ENCODE measurements around the gene CERKL. TPM values are rescaled to one million over a fixed set of nuclear protein-coding genes. Genes with fewer than 3 reads are reported as not detected.
A peak's percentile ranks its signal among the peaks of the same experiment; 100 is the strongest.
"Not testable (repeated sequence)": the region's sequence is repeated elsewhere in the genome, so short reads cannot be mapped to it uniquely, and the experiment has no call there.

The CERKL gene, protein sequence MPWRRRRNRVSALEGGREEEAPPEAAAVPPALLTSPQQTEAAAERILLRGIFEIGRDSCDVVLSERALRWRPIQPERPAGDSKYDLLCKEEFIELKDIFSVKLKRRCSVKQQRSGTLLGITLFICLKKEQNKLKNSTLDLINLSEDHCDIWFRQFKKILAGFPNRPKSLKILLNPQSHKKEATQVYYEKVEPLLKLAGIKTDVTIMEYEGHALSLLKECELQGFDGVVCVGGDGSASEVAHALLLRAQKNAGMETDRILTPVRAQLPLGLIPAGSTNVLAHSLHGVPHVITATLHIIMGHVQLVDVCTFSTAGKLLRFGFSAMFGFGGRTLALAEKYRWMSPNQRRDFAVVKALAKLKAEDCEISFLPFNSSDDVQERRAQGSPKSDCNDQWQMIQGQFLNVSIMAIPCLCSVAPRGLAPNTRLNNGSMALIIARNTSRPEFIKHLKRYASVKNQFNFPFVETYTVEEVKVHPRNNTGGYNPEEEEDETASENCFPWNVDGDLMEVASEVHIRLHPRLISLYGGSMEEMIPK
- total RNA-seq (2012; rRNA removed) = not detected in 2 replicates

DNA sequence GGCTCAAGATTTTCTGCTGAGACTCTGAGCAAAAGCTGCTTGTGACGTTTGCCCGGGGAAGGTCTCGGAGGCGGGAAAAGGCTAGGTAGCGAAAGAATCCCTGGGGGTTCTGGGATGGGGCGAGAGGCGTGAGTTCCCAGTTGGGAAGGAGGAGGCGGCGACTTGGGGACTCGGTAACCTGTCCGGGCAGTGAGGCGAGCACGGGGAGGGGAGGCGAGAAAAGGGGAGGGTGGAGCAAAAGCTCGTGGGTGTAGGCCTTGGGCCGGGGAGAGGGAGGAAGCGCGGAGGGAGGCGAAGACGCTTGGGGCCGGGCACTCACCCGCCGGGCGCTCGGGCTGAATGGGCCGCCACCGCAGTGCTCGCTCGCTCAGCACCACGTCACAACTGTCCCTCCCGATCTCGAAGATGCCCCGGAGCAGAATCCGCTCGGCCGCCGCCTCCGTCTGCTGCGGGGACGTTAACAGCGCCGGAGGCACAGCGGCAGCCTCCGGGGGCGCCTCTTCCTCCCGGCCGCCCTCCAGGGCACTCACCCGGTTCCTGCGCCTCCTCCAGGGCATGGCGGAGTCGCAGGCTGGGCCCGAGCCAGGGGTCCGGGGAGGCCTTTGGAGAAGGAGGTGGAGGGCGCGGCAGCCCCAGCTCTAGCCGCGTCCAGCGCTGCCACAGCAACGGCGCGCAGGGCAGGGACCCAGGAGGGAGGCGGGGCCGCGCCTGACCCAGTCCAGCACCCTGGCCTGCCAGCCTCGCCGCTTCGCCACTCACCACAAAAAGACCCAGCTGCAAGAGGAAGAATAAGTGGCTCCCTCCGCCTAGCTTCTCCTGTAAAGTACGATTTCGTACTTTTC lies at the start of gene CERKL:
Gene CERKL, minus strand, starts transcription at position 656 of the 842 bp plus-strand sequence. Its CDS starts 99 bp downstream, at position 557.
- peaks cover 23% of the 10 kb centered on the region for H3K27me3 ChIP-seq (ENCODE audit: control insufficient read depth, insufficient read depth, low read length)
- no peaks in the 10 kb centered on the region for H3K36me3 ChIP-seq (ENCODE audit: insufficient read depth, low read length)
- H3K4me3 ChIP-seq (ENCODE audit: low read length) = peak within 1 kb of the TSS; percentile 77
- peaks cover 7% of the 10 kb centered on the region for H3K4me1 ChIP-seq (ENCODE audit: control insufficient read depth, insufficient read depth, low read length)
- H3K9ac ChIP-seq (ENCODE audit: low read depth, low read length) = peak within 1 kb of the TSS; percentile 53
- no peaks in the 10 kb centered on the region for H3K9me3 ChIP-seq (replicated peaks; ENCODE audit: low read length)
- peak within 1 kb of the TSS; percentile 95 for H3K4me2 ChIP-seq (ENCODE audit: low read length)

DNA sequence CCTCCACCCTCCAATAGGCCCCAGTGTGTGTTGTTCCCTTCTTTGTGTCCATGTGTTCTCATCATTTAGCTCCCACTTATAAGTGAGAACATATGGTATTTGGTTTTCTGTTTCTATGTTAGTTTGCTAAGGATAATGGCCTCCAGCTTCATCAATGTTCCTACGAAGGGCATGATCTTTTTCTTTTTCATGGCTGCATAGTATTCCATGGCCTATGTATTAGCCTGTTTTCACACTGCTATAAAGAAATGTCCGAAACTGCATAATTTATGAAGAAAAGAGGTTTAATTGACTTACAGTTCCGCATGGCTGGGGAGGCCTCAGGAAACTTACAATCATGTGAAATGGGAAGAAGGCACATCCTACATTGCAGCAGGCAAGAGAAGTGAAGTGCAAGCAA lies 45.6 kb upstream of the CERKL start:
- H3K4me3 ChIP-seq (ENCODE audit: low read length); H3K4me1 ChIP-seq (ENCODE audit: control insufficient read depth, insufficient read depth, low read length); H3K9me3 ChIP-seq (replicated peaks; ENCODE audit: low read length); H3K4me2 ChIP-seq (ENCODE audit: low read length); H3K9ac ChIP-seq (ENCODE audit: low read depth, low read length); H3K36me3 ChIP-seq (ENCODE audit: insufficient read depth, low read length): not testable (repeated sequence)
- peaks cover 12% of the 10 kb centered on the region for H3K27me3 ChIP-seq (ENCODE audit: control insufficient read depth, insufficient read depth, low read length)

DNA sequence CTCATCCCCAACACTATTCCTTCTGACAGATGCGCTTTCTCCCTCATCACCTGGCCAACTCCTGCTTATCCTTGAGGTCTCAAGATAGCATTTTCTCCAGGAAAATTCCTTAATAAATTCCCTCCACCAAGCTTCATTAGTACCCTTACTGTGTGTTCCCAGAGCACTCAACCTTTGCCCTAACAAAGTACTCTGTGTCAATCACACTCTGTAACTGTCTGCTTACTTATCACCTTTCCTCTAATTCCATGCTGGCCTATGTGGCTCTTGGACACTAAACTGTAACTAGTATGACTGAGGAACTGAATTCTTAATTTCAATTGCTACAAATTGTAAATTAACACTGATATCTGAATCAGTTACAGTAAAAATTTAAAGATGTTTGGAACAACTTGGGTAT lies 41.3 kb upstream of the CERKL start:
- no peaks in the 10 kb centered on the region for H3K36me3 ChIP-seq (ENCODE audit: insufficient read depth, low read length)
- H3K9me3 ChIP-seq (replicated peaks; ENCODE audit: low read length) = no peaks in the 10 kb centered on the region
- peaks cover 24% of the 10 kb centered on the region for H3K27me3 ChIP-seq (ENCODE audit: control insufficient read depth, insufficient read depth, low read length)

DNA sequence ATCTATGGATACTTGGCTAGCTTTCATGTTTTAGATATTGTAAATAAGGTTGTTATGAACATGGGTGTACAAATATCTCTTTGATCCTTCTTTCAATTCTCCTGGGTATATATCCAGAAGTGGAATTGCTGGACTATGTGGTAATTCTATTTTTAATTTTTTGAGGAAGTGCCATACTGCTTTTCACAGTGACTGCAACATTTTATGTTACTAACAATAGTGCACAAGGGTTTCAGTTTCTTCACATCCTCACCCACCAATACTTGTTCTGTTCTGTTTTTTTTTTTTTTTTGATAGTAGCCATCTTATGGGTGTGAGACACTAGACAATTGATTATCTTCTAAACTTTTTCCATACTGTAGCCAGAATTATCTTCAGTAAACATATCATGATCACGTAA lies 40.7 kb upstream of the CERKL start:
- Histone ChIP-seq H3K4me2 (ENCODE audit: low read length) (no peak overlapping the region), H3K9ac (ENCODE audit: low read depth, low read length) (no peak overlapping the region), H3K4me1 (ENCODE audit: control insufficient read depth, insufficient read depth, low read length) (no peaks in the 10 kb centered on the region), H3K4me3 (ENCODE audit: low read length) (no peak overlapping the region), H3K9me3 (replicated peaks; ENCODE audit: low read length) (no peaks in the 10 kb centered on the region), H3K27me3 (ENCODE audit: control insufficient read depth, insufficient read depth, low read length) (peaks cover 24% of the 10 kb centered on the region), H3K36me3 (ENCODE audit: insufficient read depth, low read length) (no peaks in the 10 kb centered on the region)

More for the DNA sequence above, 41.3 kb upstream of the CERKL start:
- no peaks in the 10 kb centered on the region for H3K4me1 ChIP-seq (ENCODE audit: control insufficient read depth, insufficient read depth, low read length)
- no peak overlapping the region for H3K4me3 ChIP-seq (ENCODE audit: low read length)
- H3K4me2 ChIP-seq (ENCODE audit: low read length) = no peak overlapping the region
- H3K9ac ChIP-seq (ENCODE audit: low read depth, low read length) = no peak overlapping the region

DNA sequence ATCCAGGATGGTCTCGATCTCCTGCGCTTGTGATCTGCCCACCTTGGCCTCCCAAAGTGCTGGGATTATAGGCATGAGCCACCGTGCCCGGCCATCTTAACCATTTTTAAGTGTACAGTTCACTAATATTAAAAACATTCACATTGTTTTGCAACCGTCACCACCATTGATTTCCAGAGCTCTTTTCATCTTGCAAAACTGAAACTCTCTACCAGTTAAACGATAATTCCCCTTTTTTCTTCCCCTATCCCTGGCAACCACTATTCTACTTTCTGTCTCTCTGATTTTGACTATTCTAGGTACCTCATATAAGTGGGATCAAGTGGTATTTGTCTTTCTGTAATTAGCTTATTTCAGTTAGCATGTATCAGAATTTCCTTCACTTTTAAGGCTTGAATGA lies 40.2 kb upstream of the CERKL start:
- Histone ChIP-seq H3K4me2 (ENCODE audit: low read length) (no peak overlapping the region), H3K4me1 (ENCODE audit: control insufficient read depth, insufficient read depth, low read length) (no peaks in the 10 kb centered on the region), H3K36me3 (ENCODE audit: insufficient read depth, low read length) (no peaks in the 10 kb centered on the region)

DNA sequence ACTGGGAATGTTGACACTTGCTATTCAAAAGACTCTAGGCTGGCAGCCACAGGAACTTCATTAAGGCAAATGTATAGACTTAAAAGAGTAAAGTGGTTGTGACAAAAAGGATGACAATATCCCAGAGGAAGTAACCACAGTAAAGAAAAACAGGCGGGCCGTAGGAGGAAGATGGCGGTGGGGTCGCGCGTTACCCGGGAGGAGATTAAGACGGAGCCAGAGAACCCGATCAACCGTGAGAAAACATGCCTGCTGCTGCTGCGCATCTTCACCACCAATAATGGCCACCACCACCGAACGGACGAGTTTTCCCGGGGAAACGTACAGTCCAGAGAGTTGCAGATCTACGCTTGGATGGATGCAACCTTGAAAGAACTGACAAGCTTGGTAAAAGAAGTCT lies 37.4 kb upstream of the CERKL start:
- Histone ChIP-seq H3K4me1 (ENCODE audit: control insufficient read depth, insufficient read depth, low read length) (no peaks in the 10 kb centered on the region), H3K36me3 (ENCODE audit: insufficient read depth, low read length) (no peaks in the 10 kb centered on the region), H3K4me3 (ENCODE audit: low read length) (no peak overlapping the region), H3K9ac (ENCODE audit: low read depth, low read length) (no peak overlapping the region), H3K4me2 (ENCODE audit: low read length) (no peak overlapping the region), H3K9me3 (replicated peaks; ENCODE audit: low read length) (no peaks in the 10 kb centered on the region), H3K27me3 (ENCODE audit: control insufficient read depth, insufficient read depth, low read length) (peaks cover 37% of the 10 kb centered on the region)

More for the DNA sequence above, 40.2 kb upstream of the CERKL start:
- Histone ChIP-seq H3K4me3 (ENCODE audit: low read length) (no peak overlapping the region), H3K9ac (ENCODE audit: low read depth, low read length) (no peak overlapping the region), H3K9me3 (replicated peaks; ENCODE audit: low read length) (no peaks in the 10 kb centered on the region), H3K27me3 (ENCODE audit: control insufficient read depth, insufficient read depth, low read length) (peaks cover 24% of the 10 kb centered on the region)

DNA sequence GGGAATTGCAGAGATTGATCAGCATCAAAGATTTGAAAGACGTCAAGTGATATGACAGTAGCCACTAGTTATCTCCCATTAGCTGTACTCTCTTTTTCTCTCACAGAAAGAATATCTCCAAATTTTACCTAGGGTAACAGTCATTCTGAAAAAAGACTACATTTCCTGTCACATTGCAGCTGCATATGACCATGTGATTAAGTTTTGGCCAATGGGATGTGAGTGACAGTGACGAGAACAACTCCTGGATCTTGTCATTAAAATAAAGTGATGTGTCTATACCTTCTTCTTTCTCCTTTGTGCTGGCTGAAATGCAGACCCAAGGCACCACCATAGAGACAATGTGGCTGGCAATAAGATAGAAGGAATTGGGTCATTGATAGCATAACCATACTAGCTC lies 34.0 kb upstream of the CERKL start:
- Histone ChIP-seq H3K9me3 (replicated peaks; ENCODE audit: low read length) (no peaks in the 10 kb centered on the region), H3K4me1 (ENCODE audit: control insufficient read depth, insufficient read depth, low read length) (no peaks in the 10 kb centered on the region), H3K9ac (ENCODE audit: low read depth, low read length) (no peak overlapping the region), H3K36me3 (ENCODE audit: insufficient read depth, low read length) (no peaks in the 10 kb centered on the region), H3K27me3 (ENCODE audit: control insufficient read depth, insufficient read depth, low read length) (peaks cover 55% of the 10 kb centered on the region), H3K4me3 (ENCODE audit: low read length) (no peak overlapping the region), H3K4me2 (ENCODE audit: low read length) (no peak overlapping the region)

DNA sequence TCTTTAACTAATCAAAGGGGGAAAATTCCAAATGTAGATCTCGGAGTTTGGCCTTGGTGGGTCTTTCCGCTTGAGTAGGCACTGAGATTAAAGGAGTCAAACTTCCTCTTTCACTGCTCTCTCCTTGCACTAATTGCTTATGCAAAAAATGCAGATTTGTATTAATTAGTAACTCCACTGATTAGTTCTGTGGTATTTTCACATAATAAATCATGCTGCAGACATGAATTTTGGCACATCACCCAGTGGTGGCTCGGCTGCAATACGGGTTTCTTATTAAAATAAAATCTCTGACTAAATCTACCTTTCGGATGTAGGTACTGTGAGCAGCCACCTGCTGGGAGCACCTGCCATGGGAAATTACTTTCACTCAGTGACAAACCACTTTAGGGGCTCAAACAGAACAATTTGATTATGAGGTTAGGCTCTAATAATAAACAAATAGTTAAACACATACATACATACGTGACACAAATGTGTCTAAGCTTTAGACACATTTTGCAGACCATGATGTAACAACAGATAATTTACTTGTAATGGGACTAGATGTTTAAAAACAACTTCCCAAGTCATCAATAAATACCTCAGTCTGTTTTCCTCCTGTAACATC lies 29.8 kb upstream of the CERKL start:
- Histone ChIP-seq H3K27me3 (ENCODE audit: control insufficient read depth, insufficient read depth, low read length) (peaks cover 84% of the 10 kb centered on the region), H3K36me3 (ENCODE audit: insufficient read depth, low read length) (no peaks in the 10 kb centered on the region), H3K9me3 (replicated peaks; ENCODE audit: low read length) (no peaks in the 10 kb centered on the region), H3K4me2 (ENCODE audit: low read length) (no peak overlapping the region), H3K4me1 (ENCODE audit: control insufficient read depth, insufficient read depth, low read length) (peaks cover 7% of the 10 kb centered on the region), H3K4me3 (ENCODE audit: low read length) (no peak overlapping the region), H3K9ac (ENCODE audit: low read depth, low read length) (no peak overlapping the region)

DNA sequence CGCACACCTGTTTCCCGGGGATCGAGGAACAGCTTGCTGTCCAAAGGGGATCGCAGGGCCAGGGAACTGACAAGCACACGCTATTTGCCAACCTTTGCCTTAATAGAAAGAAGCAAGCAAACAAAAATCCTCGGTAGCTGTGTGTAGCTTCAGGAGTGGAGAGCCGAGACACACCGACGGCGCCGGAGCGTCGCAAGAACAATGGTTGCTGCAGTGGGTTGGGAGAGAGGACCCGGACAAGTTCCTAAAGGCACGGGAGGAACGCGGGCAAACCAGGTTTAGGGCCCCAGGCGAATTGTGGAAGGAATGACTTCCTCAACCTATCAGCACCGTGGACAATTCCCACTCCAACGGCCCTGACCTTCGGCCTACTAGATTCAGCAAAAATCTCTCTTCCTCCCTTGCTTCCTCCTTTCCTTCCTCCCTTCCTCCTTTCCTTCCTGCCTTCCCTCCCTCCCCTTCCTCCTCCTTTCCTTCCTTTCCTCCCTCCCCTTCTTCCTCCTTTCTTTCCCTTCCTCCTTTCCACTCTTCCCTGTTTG lies 28.3 kb upstream of the CERKL start:
- no peak overlapping the region for H3K4me2 ChIP-seq (ENCODE audit: low read length)
- H3K9ac ChIP-seq (ENCODE audit: low read depth, low read length) = no peak overlapping the region
- H3K27me3 ChIP-seq (ENCODE audit: control insufficient read depth, insufficient read depth, low read length) = peaks cover 92% of the 10 kb centered on the region
- no peak overlapping the region for H3K4me3 ChIP-seq (ENCODE audit: low read length)
- H3K4me1 ChIP-seq (ENCODE audit: control insufficient read depth, insufficient read depth, low read length) = peaks cover 13% of the 10 kb centered on the region
- no peaks in the 10 kb centered on the region for H3K36me3 ChIP-seq (ENCODE audit: insufficient read depth, low read length)
- H3K9me3 ChIP-seq (replicated peaks; ENCODE audit: low read length) = no peaks in the 10 kb centered on the region

DNA sequence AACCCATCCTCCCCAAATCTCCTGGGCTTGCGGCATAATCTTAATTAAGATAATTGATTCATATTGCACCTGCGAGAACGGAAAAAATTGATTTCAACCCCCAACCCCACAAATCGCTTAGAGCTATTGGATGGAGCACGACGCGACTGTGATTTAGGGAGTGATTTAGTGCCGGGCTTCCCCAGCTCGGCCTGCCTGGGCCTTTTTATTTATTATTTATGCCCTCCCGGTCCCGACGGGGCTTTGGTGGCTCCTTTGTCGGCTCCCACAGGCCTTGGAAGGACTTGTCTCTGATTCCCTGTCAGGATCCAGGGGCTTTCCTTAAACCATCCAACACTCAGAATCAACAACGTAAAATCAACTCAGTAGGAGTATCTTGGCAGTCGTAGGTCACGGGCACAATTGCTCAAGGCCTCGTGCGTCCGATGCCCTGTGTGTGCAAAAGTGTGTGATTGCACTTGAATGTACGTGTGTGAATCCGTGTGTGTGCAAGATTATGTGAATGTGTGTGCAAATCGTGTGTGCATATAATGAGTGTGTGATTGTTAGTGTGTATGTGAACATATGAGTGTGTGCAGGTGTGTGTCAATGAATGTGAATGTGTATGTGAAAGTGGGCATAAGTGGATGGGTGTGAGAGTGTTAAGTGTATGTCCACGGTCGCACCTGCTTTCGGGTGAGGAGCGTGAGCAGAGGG lies 27.7 kb upstream of the CERKL start:
- no peak overlapping the region for H3K4me3 ChIP-seq (ENCODE audit: low read length)
- H3K9me3 ChIP-seq (replicated peaks; ENCODE audit: low read length) = no peaks in the 10 kb centered on the region
- peaks cover 92% of the 10 kb centered on the region for H3K27me3 ChIP-seq (ENCODE audit: control insufficient read depth, insufficient read depth, low read length)
- no peaks in the 10 kb centered on the region for H3K36me3 ChIP-seq (ENCODE audit: insufficient read depth, low read length)
- no peak overlapping the region for H3K9ac ChIP-seq (ENCODE audit: low read depth, low read length)
- peaks cover 13% of the 10 kb centered on the region for H3K4me1 ChIP-seq (ENCODE audit: control insufficient read depth, insufficient read depth, low read length)
- H3K4me2 ChIP-seq (ENCODE audit: low read length) = no peak overlapping the region

All from skeletal muscle satellite cell (primary cell).